BLaER1 treated with 17β-estradiol and CSF1 and Interleukin-3, amounts not matched to agents 10 nM and 100 nM (cell line): ENCODE measurements around the gene PLCL2.

Source experiments
- H3K27ac ChIP-seq, 11 experiments: shearing (Covaris generic); formaldehyde crosslinking; 2 replicates each; pipeline ENCODE4 v1.8.1; 2022
- H3K27me3 ChIP-seq, 11 experiments: shearing (Covaris generic); formaldehyde crosslinking; 2 replicates each; pipeline ENCODE4 v1.8.1; 2022
- H3K36me3 ChIP-seq, 11 experiments: shearing (Covaris generic); formaldehyde crosslinking; 2 replicates each; pipeline ENCODE4 v1.8.1; 2022
- H3K4me1 ChIP-seq, 10 experiments: shearing (Covaris generic); formaldehyde crosslinking; 2 replicates each; pipeline ENCODE4 v1.8.1; 2022
- H3K4me2 ChIP-seq, 11 experiments: shearing (Covaris generic); formaldehyde crosslinking; 2 replicates each; pipeline ENCODE4 v1.8.1; 2022
- H3K4me3 ChIP-seq, 10 experiments: shearing (Covaris generic); formaldehyde crosslinking; 2 replicates each; pipeline ENCODE4 v1.8.1; 2022
- H3K9ac ChIP-seq, 11 experiments: shearing (Covaris generic); formaldehyde crosslinking; 2 replicates each; pipeline ENCODE4 v1.8.1; 2022
- H3K9me3 ChIP-seq, 11 experiments: shearing (Covaris generic); formaldehyde crosslinking; replicated peaks in 1 of 11; 2 replicates each; pipeline ENCODE4 v1.8.1; 2022
- H4K20me1 ChIP-seq, 11 experiments: shearing (Covaris generic); formaldehyde crosslinking; 2 replicates each; pipeline ENCODE4 v1.8.1; 2022
- Cebpa-rat ChIP-seq, 11 experiments: shearing (Covaris generic); IDR thresholded peaks; 2 replicates each; pipeline ENCODE4 v1.8.1; 2022

PLCL2 gene

DNA sequence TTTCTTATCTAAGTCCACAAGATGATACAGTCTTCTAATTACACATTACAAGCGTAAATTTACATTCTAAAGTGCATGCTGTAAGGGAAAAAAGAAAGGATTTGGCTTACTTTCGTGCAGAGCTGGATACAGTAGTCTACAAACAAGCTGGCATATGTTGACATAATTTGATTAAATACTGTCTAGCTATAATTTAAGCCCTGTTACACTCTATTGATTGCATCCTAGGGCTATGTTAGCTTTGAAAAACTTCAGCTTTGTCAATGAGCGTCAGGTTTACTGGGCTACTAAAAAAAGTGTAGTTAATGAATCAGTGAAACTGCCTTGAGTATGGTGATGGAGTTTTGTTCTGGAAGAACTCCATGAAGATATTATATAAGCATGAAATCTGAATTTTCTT is 24.5 kb upstream of the PLCL2 start:
- no peaks in the 10 kb centered on the region for H3K27me3 ChIP-seq
- no peak overlapping the region for H3K4me2 ChIP-seq
- H4K20me1 ChIP-seq, result no peaks in the 10 kb centered on the region
- no peak overlapping the region for H3K4me3 ChIP-seq
- H3K9me3 ChIP-seq, result peaks cover 0 to 9% (median 3%) of the 10 kb centered on the region in 11 experiments; a peak in 4 of 22 replicates
- no peaks in the 10 kb centered on the region for H3K4me1 ChIP-seq
- H3K36me3 ChIP-seq, result no peaks in the 10 kb centered on the region
- TF ChIP-seq Cebpa-rat (IDR thresholded peaks at IDR 0.05), result no peak
- no peak overlapping the region for H3K9ac ChIP-seq
- no peak overlapping the region for H3K27ac ChIP-seq

GRCh38 chr3:16861432-16861831 is 23.3 kb upstream of the PLCL2 start:
- TF ChIP-seq Cebpa-rat (IDR thresholded peaks at IDR 0.05), result no peak
- H3K4me1 ChIP-seq, result peaks cover 0 to 4% (median 2%) of the 10 kb centered on the region in 10 experiments; a peak in 8 of 20 replicates
- H3K4me2 ChIP-seq, result no peak overlapping the region
- no peaks in the 10 kb centered on the region for H3K27me3 ChIP-seq
- H3K9ac ChIP-seq, result no peak overlapping the region
- H3K27ac ChIP-seq, result no peak overlapping the region
- no peaks in the 10 kb centered on the region for H4K20me1 ChIP-seq
- H3K36me3 ChIP-seq, result no peaks in the 10 kb centered on the region
- H3K9me3 ChIP-seq, result peaks cover 0 to 9% (median 3%) of the 10 kb centered on the region in 11 experiments; a peak in 4 of 22 replicates
- H3K4me3 ChIP-seq, result no peak overlapping the region

GRCh38 chr3:16864610-16865313 is 20.0 kb upstream of the PLCL2 start:
- no peaks in the 10 kb centered on the region for H3K27me3 ChIP-seq
- no peak overlapping the region for H3K27ac ChIP-seq
- no peak overlapping the region for H3K4me3 ChIP-seq
- no peaks in the 10 kb centered on the region for H3K36me3 ChIP-seq
- H3K9me3 ChIP-seq, result peaks cover 0 to 9% (median 3%) of the 10 kb centered on the region in 11 experiments; a peak in 4 of 22 replicates
- H3K4me1 ChIP-seq, result peaks cover 0 to 10% (median 8%) of the 10 kb centered on the region in 10 experiments; a peak in 11 of 20 replicates
- no peak overlapping the region for H3K4me2 ChIP-seq
- H4K20me1 ChIP-seq, result no peaks in the 10 kb centered on the region
- H3K9ac ChIP-seq, result no peak overlapping the region
- TF ChIP-seq Cebpa-rat (IDR thresholded peaks at IDR 0.05), result no peak

- H3K4me2 ChIP-seq, result no peak overlapping the region
- no peak overlapping the region for H3K4me3 ChIP-seq
- no peak overlapping the region for H3K9ac ChIP-seq
- H3K27ac ChIP-seq, result no peak overlapping the region
- peaks cover 0 to 10% (median 8%) of the 10 kb centered on the region in 10 experiments; a peak in 11 of 20 replicates for H3K4me1 ChIP-seq
- TF ChIP-seq Cebpa-rat (IDR thresholded peaks at IDR 0.05), result no peak
- H3K27me3 ChIP-seq, result no peaks in the 10 kb centered on the region
- no peaks in the 10 kb centered on the region for H3K36me3 ChIP-seq
- peaks cover 0 to 9% (median 3%) of the 10 kb centered on the region in 11 experiments; a peak in 4 of 22 replicates for H3K9me3 ChIP-seq
- no peaks in the 10 kb centered on the region for H4K20me1 ChIP-seq
Observed at GRCh38 chr3:16865335-16865734, 19.4 kb upstream of the PLCL2 start.

DNA sequence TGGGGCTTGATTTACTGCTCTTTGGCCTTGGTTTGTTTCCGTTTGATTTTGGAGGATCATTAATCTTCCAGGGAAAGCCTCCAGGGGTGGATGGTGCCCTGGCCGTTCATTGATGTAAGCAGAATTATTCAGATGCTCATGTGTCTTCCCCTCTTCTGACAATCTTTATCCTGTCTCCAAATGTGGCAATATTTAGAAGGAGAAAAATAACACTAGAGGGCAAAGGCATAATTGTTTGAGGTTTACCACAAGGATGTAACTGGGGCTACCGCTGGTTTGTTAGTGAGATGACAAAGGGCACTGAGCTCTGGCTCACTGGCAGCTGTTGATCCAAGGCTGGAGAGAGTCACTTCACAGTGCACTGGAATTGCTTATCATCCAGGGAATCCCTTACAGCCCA is 18.2 kb upstream of the PLCL2 start:
- H3K27ac ChIP-seq, result no peak overlapping the region; a peak in 1 of 22 replicates
- no peak for TF ChIP-seq Cebpa-rat (IDR thresholded peaks at IDR 0.05)

DNA sequence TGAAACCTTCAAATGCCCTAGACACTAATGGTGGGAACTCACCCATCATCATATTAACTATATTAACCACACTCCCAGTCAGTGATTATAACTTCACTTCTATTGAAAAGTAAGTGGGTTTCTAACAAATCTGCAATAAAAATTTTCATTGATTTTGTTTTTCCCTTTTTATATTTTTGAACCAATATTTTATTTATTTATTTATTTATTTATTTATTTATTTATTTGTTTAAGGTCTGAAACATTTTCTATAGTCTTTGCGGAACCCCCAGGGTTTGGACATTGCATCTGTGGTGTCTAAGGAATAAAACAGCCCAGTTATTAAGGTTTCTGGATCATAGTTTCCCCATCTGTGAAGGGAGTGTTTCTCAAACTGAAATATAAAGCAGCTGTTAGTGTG is 16.2 kb upstream of the PLCL2 start:
- TF ChIP-seq Cebpa-rat (IDR thresholded peaks at IDR 0.05), result no peak
- H3K27ac ChIP-seq, result no peak overlapping the region
- no peaks in the 10 kb centered on the region for H3K9me3 ChIP-seq
- H3K4me3 ChIP-seq, result no peak overlapping the region
- no peak overlapping the region for H3K4me2 ChIP-seq
- no peaks in the 10 kb centered on the region for H3K27me3 ChIP-seq
- no peaks in the 10 kb centered on the region for H3K36me3 ChIP-seq
- H4K20me1 ChIP-seq, result no peaks in the 10 kb centered on the region
- no peak overlapping the region for H3K9ac ChIP-seq
- peaks cover 0 to 10% (median 8%) of the 10 kb centered on the region in 10 experiments; a peak in 11 of 20 replicates for H3K4me1 ChIP-seq

More for the DNA sequence above, 18.2 kb upstream of the PLCL2 start:
- H3K4me2 ChIP-seq, result peak overlapping the region in 9 of 11 experiments; percentile 5 to 40 (median 16); a peak in 9 of 22 replicates
- no peaks in the 10 kb centered on the region for H3K27me3 ChIP-seq
- H3K9ac ChIP-seq, result no peak overlapping the region
- H4K20me1 ChIP-seq, result no peaks in the 10 kb centered on the region
- H3K4me3 ChIP-seq, result no peak overlapping the region
- H3K36me3 ChIP-seq, result no peaks in the 10 kb centered on the region
- peaks cover 0 to 9% (median 3%) of the 10 kb centered on the region in 11 experiments; a peak in 4 of 22 replicates for H3K9me3 ChIP-seq
- H3K4me1 ChIP-seq, result peaks cover 0 to 10% (median 8%) of the 10 kb centered on the region in 10 experiments; a peak in 11 of 20 replicates

- TF ChIP-seq Cebpa-rat (IDR thresholded peaks at IDR 0.05), result no peak; a peak in 1 of 22 replicates
- H3K9me3 ChIP-seq, result no peaks in the 10 kb centered on the region
- H3K4me3 ChIP-seq, result no peak overlapping the region
- H3K4me1 ChIP-seq, result peaks cover 0 to 10% (median 8%) of the 10 kb centered on the region in 10 experiments; a peak in 11 of 20 replicates
- H3K36me3 ChIP-seq, result no peaks in the 10 kb centered on the region
- H3K4me2 ChIP-seq, result no peak overlapping the region
- no peaks in the 10 kb centered on the region for H4K20me1 ChIP-seq
- no peaks in the 10 kb centered on the region for H3K27me3 ChIP-seq
- H3K27ac ChIP-seq, result no peak overlapping the region
- no peak overlapping the region for H3K9ac ChIP-seq
Observed at GRCh38 chr3:16869261-16870005, 15.3 kb upstream of the PLCL2 start.

- no peaks in the 10 kb centered on the region for H3K9me3 ChIP-seq
- no peaks in the 10 kb centered on the region for H3K27me3 ChIP-seq
- no peak overlapping the region for H3K9ac ChIP-seq
- no peaks in the 10 kb centered on the region for H3K36me3 ChIP-seq
- no peak overlapping the region for H3K27ac ChIP-seq
- no peak overlapping the region for H3K4me3 ChIP-seq
- no peak overlapping the region for H3K4me2 ChIP-seq
- H3K4me1 ChIP-seq, result peaks cover 0 to 15% (median 0%) of the 10 kb centered on the region in 10 experiments; a peak in 5 of 20 replicates
- H4K20me1 ChIP-seq, result no peaks in the 10 kb centered on the region
- no peak for TF ChIP-seq Cebpa-rat (IDR thresholded peaks at IDR 0.05)
Observed at GRCh38 chr3:16871915-16872842, 12.6 kb upstream of the PLCL2 start.
